ENCODE measurements around the gene CCNJL.

- TF ChIP-seq CTCF (IDR thresholded peaks at IDR 0.05) (no peak), EZH2 (IDR thresholded peaks at IDR 0.05) (no peak)
Measured at GRCh38 chr5:160326981-160327380, 14.6 kb upstream of the CCNJL start.
